ENCODE measurements around the gene ADAT3.

ADAT3 gene

DNA sequence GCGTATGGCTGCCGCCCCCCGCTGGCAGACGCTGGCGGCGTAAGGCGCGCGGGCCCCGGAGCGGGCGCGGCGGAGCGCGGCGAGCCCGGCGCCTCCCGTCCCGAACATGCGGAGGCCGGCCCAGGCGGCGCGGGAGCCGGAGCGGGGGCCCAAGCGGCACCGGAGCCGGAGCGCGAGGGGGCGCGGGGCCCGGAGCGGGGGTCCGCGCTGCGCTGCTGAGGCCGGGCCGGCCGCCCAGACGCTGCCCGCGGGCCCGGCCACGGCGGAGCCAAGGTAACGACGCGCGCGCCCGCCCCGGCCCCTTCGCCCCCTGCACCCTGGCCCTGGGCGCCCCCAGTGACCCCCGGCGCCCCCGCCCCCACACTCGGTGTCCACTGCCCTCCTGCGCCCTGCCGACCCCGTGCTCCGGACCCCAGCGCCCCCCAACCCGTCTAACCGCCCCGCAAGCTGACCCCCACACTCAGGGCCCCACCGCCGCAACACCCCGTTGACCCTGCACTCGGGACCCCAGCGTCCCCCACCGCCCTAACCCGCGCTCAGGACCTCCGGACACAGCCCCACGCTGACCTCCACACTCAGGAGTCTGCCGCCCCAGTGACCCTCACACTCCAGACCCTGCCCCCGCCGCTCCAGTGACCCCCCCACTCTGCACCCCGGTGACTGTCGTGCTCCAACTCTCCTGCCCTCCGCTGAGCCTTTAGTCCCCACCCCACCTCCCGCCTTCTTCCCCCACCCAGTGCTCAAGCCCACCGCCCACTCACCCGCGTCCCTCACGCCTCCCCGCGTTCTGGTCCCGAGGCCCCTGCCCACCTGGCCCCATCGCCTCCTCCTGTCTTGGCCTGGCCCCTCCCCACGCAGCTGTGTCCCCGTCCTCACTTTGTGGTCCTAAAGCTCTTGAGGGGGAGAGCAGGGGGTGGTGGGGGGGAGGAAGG is 36.2 kb downstream of the ADAT3 start, which contains the start of gene CSNK1G2 (continued):
- TF ChIP-seq GLIS2 (tag by site-specific recombination; IDR thresholded peaks at IDR 0.05): peak; percentile 85
- no peak for TF ChIP-seq ZNF670 (tag by site-specific recombination; IDR thresholded peaks at IDR 0.05; ENCODE audit: low read depth)
- TF ChIP-seq, protein P1, sequence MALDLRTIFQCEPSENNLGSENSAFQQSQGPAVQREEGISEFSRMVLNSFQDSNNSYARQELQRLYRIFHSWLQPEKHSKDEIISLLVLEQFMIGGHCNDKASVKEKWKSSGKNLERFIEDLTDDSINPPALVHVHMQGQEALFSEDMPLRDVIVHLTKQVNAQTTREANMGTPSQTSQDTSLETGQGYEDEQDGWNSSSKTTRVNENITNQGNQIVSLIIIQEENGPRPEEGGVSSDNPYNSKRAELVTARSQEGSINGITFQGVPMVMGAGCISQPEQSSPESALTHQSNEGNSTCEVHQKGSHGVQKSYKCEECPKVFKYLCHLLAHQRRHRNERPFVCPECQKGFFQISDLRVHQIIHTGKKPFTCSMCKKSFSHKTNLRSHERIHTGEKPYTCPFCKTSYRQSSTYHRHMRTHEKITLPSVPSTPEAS (tag by site-specific recombination; IDR thresholded peaks at IDR 0.05): no peak
- TF ChIP-seq KLF16 (tag by site-specific recombination; IDR thresholded peaks at IDR 0.05): no peak
- TF ChIP-seq ZFHX2 (tag by site-specific recombination; conservative IDR thresholded peaks at IDR 0.05): peak; percentile 98
- TF ChIP-seq, protein P2, sequence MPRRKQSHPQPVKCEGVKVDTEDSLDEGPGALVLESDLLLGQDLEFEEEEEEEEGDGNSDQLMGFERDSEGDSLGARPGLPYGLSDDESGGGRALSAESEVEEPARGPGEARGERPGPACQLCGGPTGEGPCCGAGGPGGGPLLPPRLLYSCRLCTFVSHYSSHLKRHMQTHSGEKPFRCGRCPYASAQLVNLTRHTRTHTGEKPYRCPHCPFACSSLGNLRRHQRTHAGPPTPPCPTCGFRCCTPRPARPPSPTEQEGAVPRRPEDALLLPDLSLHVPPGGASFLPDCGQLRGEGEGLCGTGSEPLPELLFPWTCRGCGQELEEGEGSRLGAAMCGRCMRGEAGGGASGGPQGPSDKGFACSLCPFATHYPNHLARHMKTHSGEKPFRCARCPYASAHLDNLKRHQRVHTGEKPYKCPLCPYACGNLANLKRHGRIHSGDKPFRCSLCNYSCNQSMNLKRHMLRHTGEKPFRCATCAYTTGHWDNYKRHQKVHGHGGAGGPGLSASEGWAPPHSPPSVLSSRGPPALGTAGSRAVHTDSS (tag by site-specific recombination; IDR thresholded peaks at IDR 0.05): no peak
- TF ChIP-seq, protein P3, sequence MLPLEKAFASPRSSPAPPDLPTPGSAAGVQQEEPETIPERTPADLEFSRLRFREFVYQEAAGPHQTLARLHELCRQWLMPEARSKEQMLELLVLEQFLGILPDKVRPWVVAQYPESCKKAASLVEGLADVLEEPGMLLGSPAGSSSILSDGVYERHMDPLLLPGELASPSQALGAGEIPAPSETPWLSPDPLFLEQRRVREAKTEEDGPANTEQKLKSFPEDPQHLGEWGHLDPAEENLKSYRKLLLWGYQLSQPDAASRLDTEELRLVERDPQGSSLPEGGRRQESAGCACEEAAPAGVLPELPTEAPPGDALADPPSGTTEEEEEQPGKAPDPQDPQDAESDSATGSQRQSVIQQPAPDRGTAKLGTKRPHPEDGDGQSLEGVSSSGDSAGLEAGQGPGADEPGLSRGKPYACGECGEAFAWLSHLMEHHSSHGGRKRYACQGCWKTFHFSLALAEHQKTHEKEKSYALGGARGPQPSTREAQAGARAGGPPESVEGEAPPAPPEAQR (tag by site-specific recombination; IDR thresholded peaks at IDR 0.05): no peak
- no peak for TF ChIP-seq OVOL3 (tag by site-specific recombination; IDR thresholded peaks at IDR 0.05)
- TF ChIP-seq, protein P4, sequence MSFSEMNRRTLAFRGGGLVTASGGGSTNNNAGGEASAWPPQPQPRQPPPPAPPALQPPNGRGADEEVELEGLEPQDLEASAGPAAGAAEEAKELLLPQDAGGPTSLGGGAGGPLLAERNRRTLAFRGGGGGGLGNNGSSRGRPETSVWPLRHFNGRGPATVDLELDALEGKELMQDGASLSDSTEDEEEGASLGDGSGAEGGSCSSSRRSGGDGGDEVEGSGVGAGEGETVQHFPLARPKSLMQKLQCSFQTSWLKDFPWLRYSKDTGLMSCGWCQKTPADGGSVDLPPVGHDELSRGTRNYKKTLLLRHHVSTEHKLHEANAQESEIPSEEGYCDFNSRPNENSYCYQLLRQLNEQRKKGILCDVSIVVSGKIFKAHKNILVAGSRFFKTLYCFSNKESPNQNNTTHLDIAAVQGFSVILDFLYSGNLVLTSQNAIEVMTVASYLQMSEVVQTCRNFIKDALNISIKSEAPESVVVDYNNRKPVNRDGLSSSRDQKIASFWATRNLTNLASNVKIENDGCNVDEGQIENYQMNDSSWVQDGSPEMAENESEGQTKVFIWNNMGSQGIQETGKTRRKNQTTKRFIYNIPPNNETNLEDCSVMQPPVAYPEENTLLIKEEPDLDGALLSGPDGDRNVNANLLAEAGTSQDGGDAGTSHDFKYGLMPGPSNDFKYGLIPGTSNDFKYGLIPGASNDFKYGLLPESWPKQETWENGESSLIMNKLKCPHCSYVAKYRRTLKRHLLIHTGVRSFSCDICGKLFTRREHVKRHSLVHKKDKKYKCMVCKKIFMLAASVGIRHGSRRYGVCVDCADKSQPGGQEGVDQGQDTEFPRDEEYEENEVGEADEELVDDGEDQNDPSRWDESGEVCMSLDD (tag by site-specific recombination; IDR thresholded peaks at IDR 0.05): peak; percentile 86; the same call in 1 of the 2 replicates
- TF ChIP-seq ZNF548 (tag by site-specific recombination; IDR thresholded peaks at IDR 0.05): no peak
- no peak for TF ChIP-seq ZNF571 (tag by site-specific recombination; IDR thresholded peaks at IDR 0.05)
- TF ChIP-seq, protein P5, sequence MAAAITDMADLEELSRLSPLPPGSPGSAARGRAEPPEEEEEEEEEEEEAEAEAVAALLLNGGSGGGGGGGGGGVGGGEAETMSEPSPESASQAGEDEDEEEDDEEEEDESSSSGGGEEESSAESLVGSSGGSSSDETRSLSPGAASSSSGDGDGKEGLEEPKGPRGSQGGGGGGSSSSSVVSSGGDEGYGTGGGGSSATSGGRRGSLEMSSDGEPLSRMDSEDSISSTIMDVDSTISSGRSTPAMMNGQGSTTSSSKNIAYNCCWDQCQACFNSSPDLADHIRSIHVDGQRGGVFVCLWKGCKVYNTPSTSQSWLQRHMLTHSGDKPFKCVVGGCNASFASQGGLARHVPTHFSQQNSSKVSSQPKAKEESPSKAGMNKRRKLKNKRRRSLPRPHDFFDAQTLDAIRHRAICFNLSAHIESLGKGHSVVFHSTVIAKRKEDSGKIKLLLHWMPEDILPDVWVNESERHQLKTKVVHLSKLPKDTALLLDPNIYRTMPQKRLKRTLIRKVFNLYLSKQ (tag by site-specific recombination; IDR thresholded peaks at IDR 0.05; ENCODE audit: borderline replicate concordance): 0 out of 2 replicates have a peak, but pooled peaks have one; percentile 9
- TF ChIP-seq, protein P6, sequence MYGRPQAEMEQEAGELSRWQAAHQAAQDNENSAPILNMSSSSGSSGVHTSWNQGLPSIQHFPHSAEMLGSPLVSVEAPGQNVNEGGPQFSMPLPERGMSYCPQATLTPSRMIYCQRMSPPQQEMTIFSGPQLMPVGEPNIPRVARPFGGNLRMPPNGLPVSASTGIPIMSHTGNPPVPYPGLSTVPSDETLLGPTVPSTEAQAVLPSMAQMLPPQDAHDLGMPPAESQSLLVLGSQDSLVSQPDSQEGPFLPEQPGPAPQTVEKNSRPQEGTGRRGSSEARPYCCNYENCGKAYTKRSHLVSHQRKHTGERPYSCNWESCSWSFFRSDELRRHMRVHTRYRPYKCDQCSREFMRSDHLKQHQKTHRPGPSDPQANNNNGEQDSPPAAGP (tag by site-specific recombination; IDR thresholded peaks at IDR 0.05): 0 out of 2 replicates have a peak, but pooled peaks have one; percentile 46
- no peak for TF ChIP-seq ZNF16 (tag by site-specific recombination; IDR thresholded peaks at IDR 0.05; ENCODE audit: low read depth)
- TF ChIP-seq, protein P7, sequence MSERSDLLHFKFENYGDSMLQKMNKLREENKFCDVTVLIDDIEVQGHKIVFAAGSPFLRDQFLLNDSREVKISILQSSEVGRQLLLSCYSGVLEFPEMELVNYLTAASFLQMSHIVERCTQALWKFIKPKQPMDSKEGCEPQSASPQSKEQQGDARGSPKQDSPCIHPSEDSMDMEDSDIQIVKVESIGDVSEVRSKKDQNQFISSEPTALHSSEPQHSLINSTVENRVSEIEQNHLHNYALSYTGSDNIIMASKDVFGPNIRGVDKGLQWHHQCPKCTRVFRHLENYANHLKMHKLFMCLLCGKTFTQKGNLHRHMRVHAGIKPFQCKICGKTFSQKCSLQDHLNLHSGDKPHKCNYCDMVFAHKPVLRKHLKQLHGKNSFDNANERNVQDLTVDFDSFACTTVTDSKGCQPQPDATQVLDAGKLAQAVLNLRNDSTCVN (tag by site-specific recombination; optimal IDR thresholded peaks at IDR 0.05): peak; percentile 59
- peak; percentile 72; the same call in 1 of the 2 replicates for TF ChIP-seq ZXDB (tag by site-specific recombination; IDR thresholded peaks at IDR 0.05)
- peak; percentile 82 for TF ChIP-seq SP2 (tag by site-specific recombination; IDR thresholded peaks at IDR 0.05)
- TF ChIP-seq, protein P8, sequence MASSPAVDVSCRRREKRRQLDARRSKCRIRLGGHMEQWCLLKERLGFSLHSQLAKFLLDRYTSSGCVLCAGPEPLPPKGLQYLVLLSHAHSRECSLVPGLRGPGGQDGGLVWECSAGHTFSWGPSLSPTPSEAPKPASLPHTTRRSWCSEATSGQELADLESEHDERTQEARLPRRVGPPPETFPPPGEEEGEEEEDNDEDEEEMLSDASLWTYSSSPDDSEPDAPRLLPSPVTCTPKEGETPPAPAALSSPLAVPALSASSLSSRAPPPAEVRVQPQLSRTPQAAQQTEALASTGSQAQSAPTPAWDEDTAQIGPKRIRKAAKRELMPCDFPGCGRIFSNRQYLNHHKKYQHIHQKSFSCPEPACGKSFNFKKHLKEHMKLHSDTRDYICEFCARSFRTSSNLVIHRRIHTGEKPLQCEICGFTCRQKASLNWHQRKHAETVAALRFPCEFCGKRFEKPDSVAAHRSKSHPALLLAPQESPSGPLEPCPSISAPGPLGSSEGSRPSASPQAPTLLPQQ (tag by site-specific recombination; IDR thresholded peaks at IDR 0.05): no peak
- TF ChIP-seq ZNF677 (tag by site-specific recombination; IDR thresholded peaks at IDR 0.05): no peak
- TF ChIP-seq ZNF423 (tag by site-specific recombination; IDR thresholded peaks at IDR 0.05): 0 out of 2 replicates have a peak, but pooled peaks have one; percentile 23
- TF ChIP-seq ZSCAN30 (tag by site-specific recombination; IDR thresholded peaks at IDR 0.05): no peak
- TF ChIP-seq ZNF501 (tag by site-specific recombination; IDR thresholded peaks at IDR 0.05): no peak
- TF ChIP-seq, protein P9, sequence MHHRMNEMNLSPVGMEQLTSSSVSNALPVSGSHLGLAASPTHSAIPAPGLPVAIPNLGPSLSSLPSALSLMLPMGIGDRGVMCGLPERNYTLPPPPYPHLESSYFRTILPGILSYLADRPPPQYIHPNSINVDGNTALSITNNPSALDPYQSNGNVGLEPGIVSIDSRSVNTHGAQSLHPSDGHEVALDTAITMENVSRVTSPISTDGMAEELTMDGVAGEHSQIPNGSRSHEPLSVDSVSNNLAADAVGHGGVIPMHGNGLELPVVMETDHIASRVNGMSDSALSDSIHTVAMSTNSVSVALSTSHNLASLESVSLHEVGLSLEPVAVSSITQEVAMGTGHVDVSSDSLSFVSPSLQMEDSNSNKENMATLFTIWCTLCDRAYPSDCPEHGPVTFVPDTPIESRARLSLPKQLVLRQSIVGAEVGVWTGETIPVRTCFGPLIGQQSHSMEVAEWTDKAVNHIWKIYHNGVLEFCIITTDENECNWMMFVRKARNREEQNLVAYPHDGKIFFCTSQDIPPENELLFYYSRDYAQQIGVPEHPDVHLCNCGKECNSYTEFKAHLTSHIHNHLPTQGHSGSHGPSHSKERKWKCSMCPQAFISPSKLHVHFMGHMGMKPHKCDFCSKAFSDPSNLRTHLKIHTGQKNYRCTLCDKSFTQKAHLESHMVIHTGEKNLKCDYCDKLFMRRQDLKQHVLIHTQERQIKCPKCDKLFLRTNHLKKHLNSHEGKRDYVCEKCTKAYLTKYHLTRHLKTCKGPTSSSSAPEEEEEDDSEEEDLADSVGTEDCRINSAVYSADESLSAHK (tag by site-specific recombination; IDR thresholded peaks at IDR 0.05): no peak
